GM12878 (cell line): ENCODE data around the gene CUL5. TPM values are rescaled to one million over a fixed set of nuclear protein-coding genes. Genes with fewer than 3 reads are reported as not detected.

ENCODE experiments used
- BRCA1 ChIP-seq: IDR thresholded peaks from 2 replicates; pipeline ENCODE4 v1.6.1; 2011; ENCODE audit warnings: low read depth, low read length, improper control_type of control experiment
- CBX3 ChIP-seq: fragments of 200-600 bp; sonication (generic); IDR thresholded peaks from 2 replicates; pipeline ENCODE4 v1.6.1; 2016; ENCODE audit warnings: low read depth, borderline replicate concordance
- CREM ChIP-seq: IDR thresholded peaks from 2 replicates; pipeline ENCODE4 v1.6.1; 2014; ENCODE audit warnings: antibody characterized with exemption, low read depth
- MEF2B ChIP-seq: fragments of 450-650 bp; IDR thresholded peaks from 2 replicates; pipeline ENCODE4 v1.6.1; 2018; ENCODE audit warnings: mild to moderate bottlenecking, moderate library complexity; ENCODE audit not compliant: partially characterized antibody, poor library complexity, severe bottlenecking
- POLR2AphosphoS5 ChIP-seq: IDR thresholded peaks from 2 replicates; pipeline ENCODE4 v1.6.1; 2011; ENCODE audit warnings: mild to moderate bottlenecking, low read length, inconsistent platforms
- POU2F2 ChIP-seq: IDR thresholded peaks from 3 replicates; pipeline ENCODE4 v1.6.1; 2011; ENCODE audit warnings: low read depth, mild to moderate bottlenecking, low read length, borderline replicate concordance
- RCOR1 ChIP-seq: conservative IDR thresholded peaks from 2 replicates; pipeline ENCODE4 v1.6.1; 2012; ENCODE audit warnings: low read depth, low read length, improper control_type of control experiment
- RUNX3 ChIP-seq: IDR thresholded peaks from 2 replicates; pipeline ENCODE4 v1.6.1; 2012; ENCODE audit warnings: low read length, inconsistent platforms
- SMAD5 ChIP-seq: IDR thresholded peaks from 2 replicates; pipeline ENCODE4 v1.6.1; 2016; ENCODE audit warnings: antibody characterized with exemption, low read depth
- SP1 ChIP-seq: IDR thresholded peaks from one replicate; pipeline ENCODE4 v1.6.1; 2011; ENCODE audit warnings: low read depth, low read length
- ZNF217 ChIP-seq: fragments of 450-650 bp; IDR thresholded peaks from 2 replicates; pipeline ENCODE4 v1.6.1; 2017; ENCODE audit warnings: antibody characterized with exemption, mild to moderate bottlenecking
- ZNF274 ChIP-seq: IDR thresholded peaks from one replicate; pipeline ENCODE4 v1.8.0; 2011; ENCODE audit not compliant: insufficient read length, insufficient read depth
- polyA plus RNA-seq, 11 experiments: library from polyadenylated mRNA; depleted of rRNA in 4 of 11; unstranded in 6 of 11; stranded (reverse) in 5 of 11; fragments of >200 nt; fragmentation: Nextera tagmentation in 4 of 11; fragmentation: Illumina TruSeq in 1 of 11; extraction: Ambion mirVana in 4 of 11; extraction: Trizol in 1 of 11; gene quantifications; 1 replicate in 1 of 11; 2 replicates in 10 of 11; pipeline versions ENCODE4 v1.2.1 to v1.2.3, GENCODE V29; 2011 to 2016; ENCODE audit warnings: inconsistent platforms in 2 of 11, missing spikeins in 2 of 11, low read depth in 1 of 11
- total RNA-seq, 4 experiments: library from RNA; depleted of rRNA in 3 of 4; stranded (reverse); fragments of >200 nt in 3 of 4; fragmentation: Illumina TruSeq in 1 of 4; extraction: Trizol in 1 of 4; gene quantifications; 2 replicates each; pipeline versions ENCODE4 v1.2.1 to v1.2.3, GENCODE V29; 2013 to 2021
- TF ChIP-seq, protein P1 (sequence below): fragments of 450-650 bp; IDR thresholded peaks from 2 replicates; pipeline ENCODE4 v1.6.1; 2017; ENCODE audit warnings: antibody characterized with exemption, mild to moderate bottlenecking, moderate library complexity
- TF ChIP-seq, protein P2 (sequence below): fragments of 150-350 bp; IDR thresholded peaks from 2 replicates; pipeline ENCODE4 v1.6.1; 2016; ENCODE audit warnings: low read depth, low read length
- TF ChIP-seq, protein P3 (sequence below): fragments of 450-650 bp; IDR thresholded peaks from 2 replicates; pipeline ENCODE4 v1.6.1; 2016; ENCODE audit warnings: mild to moderate bottlenecking
- TF ChIP-seq, protein P4 (sequence below): fragments of 450-650 bp; IDR thresholded peaks from 2 replicates; pipeline ENCODE4 v1.6.1; 2018; ENCODE audit warnings: mild to moderate bottlenecking, low read depth, moderate library complexity; ENCODE audit not compliant: partially characterized antibody
- TF ChIP-seq, protein P5 (sequence below): fragments of 450-650 bp; IDR thresholded peaks from 2 replicates; pipeline ENCODE4 v1.6.1; 2017; ENCODE audit warnings: borderline replicate concordance
- TF ChIP-seq, protein P6 (sequence below): fragments of 450-650 bp; IDR thresholded peaks from 2 replicates; pipeline ENCODE4 v1.6.1; 2016; ENCODE audit warnings: mild to moderate bottlenecking

Gene CUL5
- total and polyA plus RNA-seq, 10 of the 15 experiments (the other 5 are each of a cell fraction or from before 2014, with no cell fraction given), result 9.1 to 37.6 (median 18.3) TPM

DNA sequence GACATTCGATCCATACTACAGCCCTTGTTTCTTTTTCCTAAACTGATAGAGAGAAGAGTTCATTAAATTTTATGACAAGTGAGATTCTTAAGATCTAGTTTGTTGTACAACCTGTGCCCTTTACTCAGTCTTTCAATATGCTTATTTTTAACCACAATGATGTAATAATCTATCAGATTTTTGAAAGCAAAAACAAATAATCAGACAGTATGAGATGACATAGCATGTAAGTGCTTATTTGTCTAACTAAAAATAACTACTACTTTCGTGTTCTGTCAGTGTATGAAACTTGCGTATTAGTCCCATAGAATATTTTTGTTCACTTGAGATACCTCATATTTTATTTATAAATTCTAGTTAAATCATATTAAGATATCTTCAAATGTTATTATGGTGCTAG lies 47.2 kb upstream of the CUL5 start (continued):
- TF ChIP-seq CBX3 (no peak), ZNF274 (no peak), POLR2AphosphoS5 (no peak), RCOR1 (no peak), MEF2B (peak; percentile 30), ZNF217 (no peak), SP1 (no peak), CREM (0 out of 2 replicates have a peak, but pooled peaks have one; percentile 10), RUNX3 (peak; percentile 71; the same call in 1 of the 2 replicates), POU2F2 (no peak), SMAD5 (no peak), BRCA1 (no peak)
- TF ChIP-seq, protein P1, sequence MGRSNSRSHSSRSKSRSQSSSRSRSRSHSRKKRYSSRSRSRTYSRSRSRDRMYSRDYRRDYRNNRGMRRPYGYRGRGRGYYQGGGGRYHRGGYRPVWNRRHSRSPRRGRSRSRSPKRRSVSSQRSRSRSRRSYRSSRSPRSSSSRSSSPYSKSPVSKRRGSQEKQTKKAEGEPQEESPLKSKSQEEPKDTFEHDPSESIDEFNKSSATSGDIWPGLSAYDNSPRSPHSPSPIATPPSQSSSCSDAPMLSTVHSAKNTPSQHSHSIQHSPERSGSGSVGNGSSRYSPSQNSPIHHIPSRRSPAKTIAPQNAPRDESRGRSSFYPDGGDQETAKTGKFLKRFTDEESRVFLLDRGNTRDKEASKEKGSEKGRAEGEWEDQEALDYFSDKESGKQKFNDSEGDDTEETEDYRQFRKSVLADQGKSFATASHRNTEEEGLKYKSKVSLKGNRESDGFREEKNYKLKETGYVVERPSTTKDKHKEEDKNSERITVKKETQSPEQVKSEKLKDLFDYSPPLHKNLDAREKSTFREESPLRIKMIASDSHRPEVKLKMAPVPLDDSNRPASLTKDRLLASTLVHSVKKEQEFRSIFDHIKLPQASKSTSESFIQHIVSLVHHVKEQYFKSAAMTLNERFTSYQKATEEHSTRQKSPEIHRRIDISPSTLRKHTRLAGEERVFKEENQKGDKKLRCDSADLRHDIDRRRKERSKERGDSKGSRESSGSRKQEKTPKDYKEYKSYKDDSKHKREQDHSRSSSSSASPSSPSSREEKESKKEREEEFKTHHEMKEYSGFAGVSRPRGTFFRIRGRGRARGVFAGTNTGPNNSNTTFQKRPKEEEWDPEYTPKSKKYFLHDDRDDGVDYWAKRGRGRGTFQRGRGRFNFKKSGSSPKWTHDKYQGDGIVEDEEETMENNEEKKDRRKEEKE, result no peak
- TF ChIP-seq, protein P2, sequence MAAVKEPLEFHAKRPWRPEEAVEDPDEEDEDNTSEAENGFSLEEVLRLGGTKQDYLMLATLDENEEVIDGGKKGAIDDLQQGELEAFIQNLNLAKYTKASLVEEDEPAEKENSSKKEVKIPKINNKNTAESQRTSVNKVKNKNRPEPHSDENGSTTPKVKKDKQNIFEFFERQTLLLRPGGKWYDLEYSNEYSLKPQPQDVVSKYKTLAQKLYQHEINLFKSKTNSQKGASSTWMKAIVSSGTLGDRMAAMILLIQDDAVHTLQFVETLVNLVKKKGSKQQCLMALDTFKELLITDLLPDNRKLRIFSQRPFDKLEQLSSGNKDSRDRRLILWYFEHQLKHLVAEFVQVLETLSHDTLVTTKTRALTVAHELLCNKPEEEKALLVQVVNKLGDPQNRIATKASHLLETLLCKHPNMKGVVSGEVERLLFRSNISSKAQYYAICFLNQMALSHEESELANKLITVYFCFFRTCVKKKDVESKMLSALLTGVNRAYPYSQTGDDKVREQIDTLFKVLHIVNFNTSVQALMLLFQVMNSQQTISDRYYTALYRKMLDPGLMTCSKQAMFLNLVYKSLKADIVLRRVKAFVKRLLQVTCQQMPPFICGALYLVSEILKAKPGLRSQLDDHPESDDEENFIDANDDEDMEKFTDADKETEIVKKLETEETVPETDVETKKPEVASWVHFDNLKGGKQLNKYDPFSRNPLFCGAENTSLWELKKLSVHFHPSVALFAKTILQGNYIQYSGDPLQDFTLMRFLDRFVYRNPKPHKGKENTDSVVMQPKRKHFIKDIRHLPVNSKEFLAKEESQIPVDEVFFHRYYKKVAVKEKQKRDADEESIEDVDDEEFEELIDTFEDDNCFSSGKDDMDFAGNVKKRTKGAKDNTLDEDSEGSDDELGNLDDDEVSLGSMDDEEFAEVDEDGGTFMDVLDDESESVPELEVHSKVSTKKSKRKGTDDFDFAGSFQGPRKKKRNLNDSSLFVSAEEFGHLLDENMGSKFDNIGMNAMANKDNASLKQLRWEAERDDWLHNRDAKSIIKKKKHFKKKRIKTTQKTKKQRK, result no peak
- TF ChIP-seq, protein P3, sequence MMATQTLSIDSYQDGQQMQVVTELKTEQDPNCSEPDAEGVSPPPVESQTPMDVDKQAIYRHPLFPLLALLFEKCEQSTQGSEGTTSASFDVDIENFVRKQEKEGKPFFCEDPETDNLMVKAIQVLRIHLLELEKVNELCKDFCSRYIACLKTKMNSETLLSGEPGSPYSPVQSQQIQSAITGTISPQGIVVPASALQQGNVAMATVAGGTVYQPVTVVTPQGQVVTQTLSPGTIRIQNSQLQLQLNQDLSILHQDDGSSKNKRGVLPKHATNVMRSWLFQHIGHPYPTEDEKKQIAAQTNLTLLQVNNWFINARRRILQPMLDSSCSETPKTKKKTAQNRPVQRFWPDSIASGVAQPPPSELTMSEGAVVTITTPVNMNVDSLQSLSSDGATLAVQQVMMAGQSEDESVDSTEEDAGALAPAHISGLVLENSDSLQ, result no peak
- TF ChIP-seq, protein P4, sequence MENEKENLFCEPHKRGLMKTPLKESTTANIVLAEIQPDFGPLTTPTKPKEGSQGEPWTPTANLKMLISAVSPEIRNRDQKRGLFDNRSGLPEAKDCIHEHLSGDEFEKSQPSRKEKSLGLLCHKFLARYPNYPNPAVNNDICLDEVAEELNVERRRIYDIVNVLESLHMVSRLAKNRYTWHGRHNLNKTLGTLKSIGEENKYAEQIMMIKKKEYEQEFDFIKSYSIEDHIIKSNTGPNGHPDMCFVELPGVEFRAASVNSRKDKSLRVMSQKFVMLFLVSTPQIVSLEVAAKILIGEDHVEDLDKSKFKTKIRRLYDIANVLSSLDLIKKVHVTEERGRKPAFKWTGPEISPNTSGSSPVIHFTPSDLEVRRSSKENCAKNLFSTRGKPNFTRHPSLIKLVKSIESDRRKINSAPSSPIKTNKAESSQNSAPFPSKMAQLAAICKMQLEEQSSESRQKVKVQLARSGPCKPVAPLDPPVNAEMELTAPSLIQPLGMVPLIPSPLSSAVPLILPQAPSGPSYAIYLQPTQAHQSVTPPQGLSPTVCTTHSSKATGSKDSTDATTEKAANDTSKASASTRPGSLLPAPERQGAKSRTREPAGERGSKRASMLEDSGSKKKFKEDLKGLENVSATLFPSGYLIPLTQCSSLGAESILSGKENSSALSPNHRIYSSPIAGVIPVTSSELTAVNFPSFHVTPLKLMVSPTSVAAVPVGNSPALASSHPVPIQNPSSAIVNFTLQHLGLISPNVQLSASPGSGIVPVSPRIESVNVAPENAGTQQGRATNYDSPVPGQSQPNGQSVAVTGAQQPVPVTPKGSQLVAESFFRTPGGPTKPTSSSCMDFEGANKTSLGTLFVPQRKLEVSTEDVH, result no peak
- TF ChIP-seq, protein P5, sequence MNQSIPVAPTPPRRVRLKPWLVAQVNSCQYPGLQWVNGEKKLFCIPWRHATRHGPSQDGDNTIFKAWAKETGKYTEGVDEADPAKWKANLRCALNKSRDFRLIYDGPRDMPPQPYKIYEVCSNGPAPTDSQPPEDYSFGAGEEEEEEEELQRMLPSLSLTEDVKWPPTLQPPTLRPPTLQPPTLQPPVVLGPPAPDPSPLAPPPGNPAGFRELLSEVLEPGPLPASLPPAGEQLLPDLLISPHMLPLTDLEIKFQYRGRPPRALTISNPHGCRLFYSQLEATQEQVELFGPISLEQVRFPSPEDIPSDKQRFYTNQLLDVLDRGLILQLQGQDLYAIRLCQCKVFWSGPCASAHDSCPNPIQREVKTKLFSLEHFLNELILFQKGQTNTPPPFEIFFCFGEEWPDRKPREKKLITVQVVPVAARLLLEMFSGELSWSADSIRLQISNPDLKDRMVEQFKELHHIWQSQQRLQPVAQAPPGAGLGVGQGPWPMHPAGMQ, result no peak
- TF ChIP-seq, protein P6, sequence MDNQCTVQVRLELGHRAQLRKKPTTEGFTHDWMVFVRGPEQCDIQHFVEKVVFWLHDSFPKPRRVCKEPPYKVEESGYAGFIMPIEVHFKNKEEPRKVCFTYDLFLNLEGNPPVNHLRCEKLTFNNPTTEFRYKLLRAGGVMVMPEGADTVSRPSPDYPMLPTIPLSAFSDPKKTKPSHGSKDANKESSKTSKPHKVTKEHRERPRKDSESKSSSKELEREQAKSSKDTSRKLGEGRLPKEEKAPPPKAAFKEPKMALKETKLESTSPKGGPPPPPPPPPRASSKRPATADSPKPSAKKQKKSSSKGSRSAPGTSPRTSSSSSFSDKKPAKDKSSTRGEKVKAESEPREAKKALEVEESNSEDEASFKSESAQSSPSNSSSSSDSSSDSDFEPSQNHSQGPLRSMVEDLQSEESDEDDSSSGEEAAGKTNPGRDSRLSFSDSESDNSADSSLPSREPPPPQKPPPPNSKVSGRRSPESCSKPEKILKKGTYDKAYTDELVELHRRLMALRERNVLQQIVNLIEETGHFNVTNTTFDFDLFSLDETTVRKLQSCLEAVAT, result no peak
